AG20443 (cell line): ENCODE measurements around the gene MRGPRG.
A peak's percentile ranks its signal among the peaks of the same experiment; 100 is the strongest.
"Not testable (repeated sequence)": the region's sequence is repeated elsewhere in the genome, so short reads cannot be mapped to it uniquely, and the experiment has no call there.

ENCODE experiments used
- DNase-seq: peaks from one replicate; pipeline ENCODE4 v3.0.0; 2012; ENCODE audit warnings: low spot score, mixed read lengths

MRGPRG gene

GRCh38 chr11:3176487-3176886, 42.1 kb downstream of the MRGPRG start:
- DNase-seq: no peak

- no peak for DNase-seq
Measured at GRCh38 chr11:3175194-3175593, 43.4 kb downstream of the MRGPRG start.

- DNase-seq: no peak
Measured at GRCh38 chr11:3174387-3174786, 44.2 kb downstream of the MRGPRG start.

GRCh38 chr11:3173795-3174194, 44.8 kb downstream of the MRGPRG start:
- DNase-seq: no peak

GRCh38 chr11:3171931-3172560, 46.6 kb downstream of the MRGPRG start:
- DNase-seq: no peak

- no peak for DNase-seq
Measured at GRCh38 chr11:3170756-3171650, 47.6 kb downstream of the MRGPRG start.

- DNase-seq: no peak
Measured at GRCh38 chr11:3170044-3170755, 48.4 kb downstream of the MRGPRG start.

- DNase-seq: peak; percentile 85
Measured at GRCh38 chr11:3169255-3170043, 49.2 kb downstream of the MRGPRG start.

GRCh38 chr11:3168742-3169254, 49.8 kb downstream of the MRGPRG start:
- DNase-seq: not testable (repeated sequence)
